HepG2 (cell line): Measurements from ENCODE around the gene GALNT10. TPM values are rescaled to one million over a fixed set of nuclear protein-coding genes. Genes with fewer than 3 reads are reported as not detected.

Experiments used
- ARID2 ChIP-seq: sonication (generic); formaldehyde crosslinking; IDR thresholded peaks from 2 replicates; pipeline ENCODE4 v1.8.1; 2022; ENCODE audit warnings: mild to moderate bottlenecking, missing genetic modification reagents, borderline replicate concordance
- BHLHE40 ChIP-seq: IDR thresholded peaks from 2 replicates; pipeline ENCODE4 v1.6.1; 2011; ENCODE audit warnings: low read length, improper control_type of control experiment
- ELK4 ChIP-seq: sonication (generic); formaldehyde crosslinking; IDR thresholded peaks from 2 replicates; pipeline ENCODE4 v1.9.0; 2021; ENCODE audit warnings: missing genetic modification reagents, borderline replicate concordance
- FOSL2 ChIP-seq: sonication (generic); formaldehyde crosslinking; IDR thresholded peaks from 2 replicates; pipeline ENCODE4 v1.4.0; 2020; ENCODE audit warnings: missing genetic modification reagents
- GATAD1 ChIP-seq: IDR thresholded peaks from 2 replicates; pipeline ENCODE4 v1.6.1; 2016; ENCODE audit warnings: missing genetic modification reagents, missing compliant biosample characterization
- KDM2A ChIP-seq: sonication (generic); formaldehyde crosslinking; IDR thresholded peaks from 2 replicates; pipeline ENCODE4 v1.4.0; 2020; ENCODE audit warnings: low read depth, missing genetic modification reagents, borderline replicate concordance
- MAFK ChIP-seq, 2 experiments: IDR thresholded peaks in 1 of 2; conservative IDR thresholded peaks in 1 of 2; 2 replicates each; pipeline ENCODE4 v1.6.1; 2011; ENCODE audit warnings: improper control_type of control experiment in 2 of 2, low read length in 2 of 2
- NR2F2 ChIP-seq: IDR thresholded peaks from 2 replicates; pipeline ENCODE4 v1.6.1; 2012; ENCODE audit warnings: low read depth, inconsistent platforms, borderline replicate concordance
- SMARCC2 ChIP-seq: fragments of 450-650 bp; IDR thresholded peaks from 2 replicates; pipeline ENCODE4 v1.6.1; 2017; ENCODE audit warnings: antibody characterized with exemption, mild to moderate bottlenecking
- TEAD3 ChIP-seq: optimal IDR thresholded peaks from 2 replicates; pipeline ENCODE3; 2016; ENCODE audit warnings: borderline replicate concordance
- TOE1 ChIP-seq: sonication (generic); formaldehyde crosslinking; IDR thresholded peaks from 2 replicates; pipeline ENCODE4 v1.4.0; 2020; ENCODE audit warnings: mild to moderate bottlenecking, missing genetic modification reagents
- ZMAT3 ChIP-seq: sonication (generic); formaldehyde crosslinking; conservative IDR thresholded peaks from 2 replicates; pipeline ENCODE4 v1.7.0; 2021; ENCODE audit warnings: missing genetic modification reagents
- ZMYM2 ChIP-seq: sonication (generic); formaldehyde crosslinking; IDR thresholded peaks from 2 replicates; pipeline ENCODE4 v1.8.0; 2022; ENCODE audit warnings: mild to moderate bottlenecking, missing genetic modification reagents
- ZNF143 ChIP-seq: sonication (generic); formaldehyde crosslinking; IDR thresholded peaks from 2 replicates; pipeline ENCODE4 v1.4.0; 2020; ENCODE audit warnings: missing genetic modification reagents
- ZNF510 ChIP-seq: sonication (generic); formaldehyde crosslinking; IDR thresholded peaks from 2 replicates; pipeline ENCODE4 v1.4.0; 2020; ENCODE audit warnings: low read depth, mild to moderate bottlenecking, missing genetic modification reagents
- polyA plus RNA-seq, 8 experiments: library from polyadenylated mRNA; depleted of rRNA in 3 of 8; stranded (reverse) in 7 of 8; unstranded in 1 of 8; fragments of >200 nt; fragmentation: Illumina TruSeq in 4 of 8; extraction: Trizol in 4 of 8; gene quantifications; 2 replicates each; pipeline versions ENCODE4 v1.2.1 to v1.2.3, GENCODE V29; 2011 to 2016; ENCODE audit warnings: low read depth in 4 of 8, missing spikeins in 1 of 8, mixed read lengths in 1 of 8; ENCODE audit not compliant: insufficient read depth in 1 of 8
- total RNA-seq, 5 experiments: library from RNA; depleted of rRNA; stranded (reverse); fragments of >200 nt; fragmentation: Illumina TruSeq; extraction: Trizol; gene quantifications; 2 replicates each; pipeline ENCODE4 v1.2.3, GENCODE V29; 2016; ENCODE audit warnings: low read depth in 1 of 5
- TF ChIP-seq, protein P1 (sequence below): sonication (generic); formaldehyde crosslinking; IDR thresholded peaks from 2 replicates; pipeline ENCODE4 v1.8.1; 2023; ENCODE audit warnings: mild to moderate bottlenecking, missing genetic modification reagents
- TF ChIP-seq, protein P2 (sequence below): IDR thresholded peaks from 2 replicates; pipeline ENCODE4 v1.6.1; 2018; ENCODE audit warnings: missing genetic modification reagents
- TF ChIP-seq, protein P3 (sequence below): sonication (generic); formaldehyde crosslinking; IDR thresholded peaks from 2 replicates; pipeline ENCODE4 v1.5.1; 2020; ENCODE audit warnings: missing genetic modification reagents, mild to moderate bottlenecking, borderline replicate concordance
- TF ChIP-seq, protein P4 (sequence below): sonication (generic); formaldehyde crosslinking; IDR thresholded peaks from 2 replicates; pipeline ENCODE4 v1.5.0; 2020; ENCODE audit warnings: mild to moderate bottlenecking, missing genetic modification reagents, moderate library complexity
- TF ChIP-seq, protein P5 (sequence below): sonication (generic); formaldehyde crosslinking; IDR thresholded peaks from 2 replicates; pipeline ENCODE4 v1.4.0; 2020; ENCODE audit warnings: missing genetic modification reagents, borderline replicate concordance

The GALNT10 gene
- total and polyA plus RNA-seq, 2 of the 13 experiments (the other 11 are each of a cell fraction or from before 2014, with no cell fraction given), result 8.1 to 11.2 TPM

DNA sequence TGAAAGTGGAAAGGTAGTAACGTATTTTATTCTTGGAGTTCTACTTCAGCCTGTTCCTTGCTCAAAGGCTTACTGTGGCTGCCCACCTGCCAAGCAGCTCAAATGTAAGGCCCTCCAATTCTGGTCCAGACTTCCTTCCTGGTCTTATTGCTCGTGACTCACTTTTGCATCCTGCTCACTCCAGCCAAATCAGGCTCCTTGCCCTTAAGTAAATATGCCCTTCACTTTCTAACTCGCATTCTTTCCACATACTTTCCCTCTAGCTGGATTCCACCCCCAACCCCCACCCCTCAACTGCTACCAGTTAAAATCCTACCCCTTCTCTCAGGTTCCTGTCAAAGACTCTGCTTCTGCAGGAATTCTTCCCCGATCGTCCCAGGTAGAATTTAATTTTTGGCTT lies 96.6 kb downstream of the GALNT10 start (continued):
- TF ChIP-seq GATAD1 (CRISPR knock-in tag) (no peak), TOE1 (no peak), SMARCC2 (no peak), MAFK (conservative IDR thresholded peaks at IDR 0.05 in 1 of 2, IDR thresholded peaks at IDR 0.05 in 1 of 2; ENCODE audit: low read length in 2 of 2) (no peak), BHLHE40 (no peak), FOSL2 (CRISPR knock-in tag) (peak; percentile 80), ZMYM2 (CRISPR knock-in tag) (no peak), ZNF510 (CRISPR knock-in tag) (no peak), KDM2A (no peak), ARID2 (CRISPR knock-in tag) (no peak), NR2F2 (no peak), ZNF143 (CRISPR knock-in tag) (no peak), ZMAT3 (no peak), ELK4 (CRISPR knock-in tag) (no peak), TEAD3 (CRISPR knock-in tag) (peak; percentile 88)
- TF ChIP-seq, protein P1, sequence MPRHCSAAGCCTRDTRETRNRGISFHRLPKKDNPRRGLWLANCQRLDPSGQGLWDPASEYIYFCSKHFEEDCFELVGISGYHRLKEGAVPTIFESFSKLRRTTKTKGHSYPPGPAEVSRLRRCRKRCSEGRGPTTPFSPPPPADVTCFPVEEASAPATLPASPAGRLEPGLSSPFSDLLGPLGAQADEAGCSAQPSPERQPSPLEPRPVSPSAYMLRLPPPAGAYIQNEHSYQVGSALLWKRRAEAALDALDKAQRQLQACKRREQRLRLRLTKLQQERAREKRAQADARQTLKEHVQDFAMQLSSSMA (CRISPR knock-in tag), result no peak
- TF ChIP-seq, protein P2, sequence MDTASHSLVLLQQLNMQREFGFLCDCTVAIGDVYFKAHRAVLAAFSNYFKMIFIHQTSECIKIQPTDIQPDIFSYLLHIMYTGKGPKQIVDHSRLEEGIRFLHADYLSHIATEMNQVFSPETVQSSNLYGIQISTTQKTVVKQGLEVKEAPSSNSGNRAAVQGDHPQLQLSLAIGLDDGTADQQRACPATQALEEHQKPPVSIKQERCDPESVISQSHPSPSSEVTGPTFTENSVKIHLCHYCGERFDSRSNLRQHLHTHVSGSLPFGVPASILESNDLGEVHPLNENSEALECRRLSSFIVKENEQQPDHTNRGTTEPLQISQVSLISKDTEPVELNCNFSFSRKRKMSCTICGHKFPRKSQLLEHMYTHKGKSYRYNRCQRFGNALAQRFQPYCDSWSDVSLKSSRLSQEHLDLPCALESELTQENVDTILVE (CRISPR knock-in tag), result no peak
- TF ChIP-seq, protein P3, sequence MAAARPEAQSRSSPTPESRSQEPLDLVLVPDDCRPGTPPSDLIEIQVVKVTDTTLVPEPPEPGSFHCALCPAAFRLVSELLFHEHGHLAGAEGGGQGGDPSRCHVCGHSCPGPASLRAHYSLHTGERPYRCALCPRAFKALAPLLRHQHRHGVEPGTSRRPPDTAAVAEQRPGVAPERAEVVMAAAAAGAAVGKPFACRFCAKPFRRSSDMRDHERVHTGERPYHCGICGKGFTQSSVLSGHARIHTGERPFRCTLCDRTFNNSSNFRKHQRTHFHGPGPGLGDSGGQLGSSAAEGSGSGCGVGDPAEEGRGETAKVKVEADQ (CRISPR knock-in tag), result no peak
- TF ChIP-seq, protein P4, sequence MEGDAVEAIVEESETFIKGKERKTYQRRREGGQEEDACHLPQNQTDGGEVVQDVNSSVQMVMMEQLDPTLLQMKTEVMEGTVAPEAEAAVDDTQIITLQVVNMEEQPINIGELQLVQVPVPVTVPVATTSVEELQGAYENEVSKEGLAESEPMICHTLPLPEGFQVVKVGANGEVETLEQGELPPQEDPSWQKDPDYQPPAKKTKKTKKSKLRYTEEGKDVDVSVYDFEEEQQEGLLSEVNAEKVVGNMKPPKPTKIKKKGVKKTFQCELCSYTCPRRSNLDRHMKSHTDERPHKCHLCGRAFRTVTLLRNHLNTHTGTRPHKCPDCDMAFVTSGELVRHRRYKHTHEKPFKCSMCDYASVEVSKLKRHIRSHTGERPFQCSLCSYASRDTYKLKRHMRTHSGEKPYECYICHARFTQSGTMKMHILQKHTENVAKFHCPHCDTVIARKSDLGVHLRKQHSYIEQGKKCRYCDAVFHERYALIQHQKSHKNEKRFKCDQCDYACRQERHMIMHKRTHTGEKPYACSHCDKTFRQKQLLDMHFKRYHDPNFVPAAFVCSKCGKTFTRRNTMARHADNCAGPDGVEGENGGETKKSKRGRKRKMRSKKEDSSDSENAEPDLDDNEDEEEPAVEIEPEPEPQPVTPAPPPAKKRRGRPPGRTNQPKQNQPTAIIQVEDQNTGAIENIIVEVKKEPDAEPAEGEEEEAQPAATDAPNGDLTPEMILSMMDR (CRISPR knock-in tag), result no peak
- TF ChIP-seq, protein P5, sequence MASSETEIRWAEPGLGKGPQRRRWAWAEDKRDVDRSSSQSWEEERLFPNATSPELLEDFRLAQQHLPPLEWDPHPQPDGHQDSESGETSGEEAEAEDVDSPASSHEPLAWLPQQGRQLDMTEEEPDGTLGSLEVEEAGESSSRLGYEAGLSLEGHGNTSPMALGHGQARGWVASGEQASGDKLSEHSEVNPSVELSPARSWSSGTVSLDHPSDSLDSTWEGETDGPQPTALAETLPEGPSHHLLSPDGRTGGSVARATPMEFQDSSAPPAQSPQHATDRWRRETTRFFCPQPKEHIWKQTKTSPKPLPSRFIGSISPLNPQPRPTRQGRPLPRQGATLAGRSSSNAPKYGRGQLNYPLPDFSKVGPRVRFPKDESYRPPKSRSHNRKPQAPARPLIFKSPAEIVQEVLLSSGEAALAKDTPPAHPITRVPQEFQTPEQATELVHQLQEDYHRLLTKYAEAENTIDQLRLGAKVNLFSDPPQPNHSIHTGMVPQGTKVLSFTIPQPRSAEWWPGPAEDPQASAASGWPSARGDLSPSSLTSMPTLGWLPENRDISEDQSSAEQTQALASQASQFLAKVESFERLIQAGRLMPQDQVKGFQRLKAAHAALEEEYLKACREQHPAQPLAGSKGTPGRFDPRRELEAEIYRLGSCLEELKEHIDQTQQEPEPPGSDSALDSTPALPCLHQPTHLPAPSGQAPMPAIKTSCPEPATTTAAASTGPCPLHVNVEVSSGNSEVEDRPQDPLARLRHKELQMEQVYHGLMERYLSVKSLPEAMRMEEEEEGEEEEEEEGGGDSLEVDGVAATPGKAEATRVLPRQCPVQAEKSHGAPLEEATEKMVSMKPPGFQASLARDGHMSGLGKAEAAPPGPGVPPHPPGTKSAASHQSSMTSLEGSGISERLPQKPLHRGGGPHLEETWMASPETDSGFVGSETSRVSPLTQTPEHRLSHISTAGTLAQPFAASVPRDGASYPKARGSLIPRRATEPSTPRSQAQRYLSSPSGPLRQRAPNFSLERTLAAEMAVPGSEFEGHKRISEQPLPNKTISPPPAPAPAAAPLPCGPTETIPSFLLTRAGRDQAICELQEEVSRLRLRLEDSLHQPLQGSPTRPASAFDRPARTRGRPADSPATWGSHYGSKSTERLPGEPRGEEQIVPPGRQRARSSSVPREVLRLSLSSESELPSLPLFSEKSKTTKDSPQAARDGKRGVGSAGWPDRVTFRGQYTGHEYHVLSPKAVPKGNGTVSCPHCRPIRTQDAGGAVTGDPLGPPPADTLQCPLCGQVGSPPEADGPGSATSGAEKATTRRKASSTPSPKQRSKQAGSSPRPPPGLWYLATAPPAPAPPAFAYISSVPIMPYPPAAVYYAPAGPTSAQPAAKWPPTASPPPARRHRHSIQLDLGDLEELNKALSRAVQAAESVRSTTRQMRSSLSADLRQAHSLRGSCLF (CRISPR knock-in tag), result no peak
